ENCODE results near the gene RPS4Y1.
A peak's percentile ranks its signal among the peaks of the same experiment; 100 is the strongest.

Gene RPS4Y1

GRCh38 chrY:2885880-2886279, 44.5 kb downstream of the RPS4Y1 start:
- DNase-seq, result no peak

- peak; percentile 67 for DNase-seq
These were observed 46.0 kb downstream of the RPS4Y1 start for GRCh38 chrY:2887386-2887785.

- peak; percentile 39 for DNase-seq
These were observed 46.6 kb downstream of the RPS4Y1 start for GRCh38 chrY:2887955-2888354.

GRCh38 chrY:2893471-2893870, 52.1 kb downstream of the RPS4Y1 start:
- DNase-seq, result peak; percentile 51

GRCh38 chrY:2896050-2896449, 54.6 kb downstream of the RPS4Y1 start:
- DNase-seq, result peak; percentile 7

GRCh38 chrY:2907356-2907755, 66.0 kb downstream of the RPS4Y1 start:
- DNase-seq, result no peak

GRCh38 chrY:2913066-2913815, 71.8 kb downstream of the RPS4Y1 start:
- DNase-seq, result peak; percentile 67

All from MV-4-11 (cell line).